H1 (cell line): Measurements from ENCODE around the gene MEGF11. TPM values are rescaled to one million over a fixed set of nuclear protein-coding genes. Genes with fewer than 3 reads are reported as not detected.

Source experiments
- BCL11A ChIP-seq, 2 experiments: IDR thresholded peaks; one replicate each; pipeline ENCODE4 v1.6.1; 2011; ENCODE audit warnings: low read depth in 2 of 2, low read length in 2 of 2, mild to moderate bottlenecking in 2 of 2
- CBX8 ChIP-seq: fragments of 300-800, 300-1000 bp; sonication (generic); IDR thresholded peaks from 2 replicates; pipeline ENCODE4 v1.7.1; 2016; ENCODE audit warnings: low read depth, low read length, borderline replicate concordance
- JUND ChIP-seq: IDR thresholded peaks from 2 replicates; pipeline ENCODE4 v1.6.1; 2011; ENCODE audit warnings: mild to moderate bottlenecking, improper control_type of control experiment, low read length
- MAFK ChIP-seq: IDR thresholded peaks from 2 replicates; pipeline ENCODE4 v1.6.1; 2012; ENCODE audit warnings: low read depth, mild to moderate bottlenecking, improper control_type of control experiment, low read length
- SP1 ChIP-seq: IDR thresholded peaks from 2 replicates; pipeline ENCODE4 v1.6.1; 2011; ENCODE audit warnings: low read depth, low read length
- SUZ12 ChIP-seq: fragments of 200-600 bp; sonication (generic); IDR thresholded peaks from 2 replicates; pipeline ENCODE4 v1.6.1; 2012; ENCODE audit warnings: mild to moderate bottlenecking, inconsistent platforms, low read length, moderate library complexity, mixed read lengths
- TCF12 ChIP-seq: IDR thresholded peaks from 2 replicates; pipeline ENCODE4 v1.6.1; 2011; ENCODE audit warnings: low read depth, mild to moderate bottlenecking, low read length
- polyA plus RNA-seq, 7 experiments: library from polyadenylated mRNA; depleted of rRNA in 3 of 7; stranded (reverse) in 5 of 7; unstranded in 2 of 7; fragments of >200 nt in 5 of 7; fragments of 200-250 nt in 2 of 7; gene quantifications; 1 replicate in 5 of 7; 2 replicates in 1 of 7; 4 replicates in 1 of 7; pipeline versions ENCODE4 v1.2.1 to v1.2.3, GENCODE V29; 2011 to 2013; ENCODE audit warnings: missing spikeins in 2 of 7, mixed read lengths in 2 of 7
- total RNA-seq: library from RNA; stranded (reverse); fragmentation: NEBNext Ultra II Directional; extraction: Animal tissue kit (Norgen Biotek cat#: 25700); gene quantifications from 2 replicates; pipeline ENCODE4 v1.2.1, GENCODE V29; 2021

The MEGF11 gene
- total and polyA plus RNA-seq, 2 of the 8 experiments (the other 6 are each of a cell fraction or from before 2014, with no cell fraction given) = 4.4 to 4.8 TPM

DNA sequence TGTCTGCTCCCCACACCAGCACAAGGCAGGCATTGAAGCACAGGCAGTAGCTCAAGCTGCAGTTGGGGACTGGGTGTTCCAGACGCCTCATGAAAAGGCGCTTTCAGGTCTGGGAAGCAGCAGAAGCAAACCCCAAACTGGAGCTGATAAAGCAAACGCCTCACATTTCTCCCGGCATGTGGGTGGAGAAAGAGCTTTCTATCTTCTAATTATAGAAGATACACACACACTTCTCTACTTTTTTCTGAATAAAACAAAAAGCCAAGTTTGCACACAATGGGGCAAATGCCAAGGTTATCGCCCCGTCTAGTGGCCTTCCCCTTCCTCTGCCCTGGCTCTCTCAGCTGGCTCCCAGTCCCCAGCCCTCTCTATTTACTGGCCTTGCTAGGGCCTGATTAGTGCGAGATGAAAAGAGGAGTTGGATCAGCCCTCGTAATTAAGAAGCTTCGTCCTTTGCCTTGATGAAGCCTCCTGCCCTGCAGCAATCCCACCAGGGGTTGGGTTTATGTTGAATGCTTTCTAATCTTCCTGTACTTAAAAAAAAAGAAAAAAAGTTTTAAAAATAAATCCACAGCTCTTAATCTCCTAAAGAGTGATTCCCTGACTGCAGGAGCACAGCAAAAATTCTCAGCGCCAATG is 120.2 kb downstream of the MEGF11 start (continued):
- TF ChIP-seq SP1 (no peak), JUND (no peak), MAFK (no peak), BCL11A (IDR thresholded peaks at IDR 0.05; ENCODE audit: low read depth in 2 of 2, low read length in 2 of 2) (no peak), TCF12 (no peak), CBX8 (no peak), SUZ12 (no peak)
